H1 (cell line): Measurements from ENCODE around the gene GCAT. TPM values are rescaled to one million over a fixed set of nuclear protein-coding genes. Genes with fewer than 3 reads are reported as not detected.
"Not testable (repeated sequence)": the region's sequence is repeated elsewhere in the genome, so short reads cannot be mapped to it uniquely, and the experiment has no call there.

Source experiments
- CTCF ChIA-PET: fragments of 300-600 bp; sonication (Branson Sonifier 250); formaldehyde crosslinking; loops from one replicate; lab custom pipeline; 2021; ENCODE audit not compliant: partially characterized antibody; lab: Charles Lee
- POLR2A ChIA-PET: fragments of 300-600 bp; sonication (Branson Sonifier 250); formaldehyde crosslinking; loops from one replicate; lab custom pipeline; 2021; ENCODE audit warnings: inconsistent platforms; ENCODE audit not compliant: partially characterized antibody; lab: Charles Lee
- DNase-seq, 2 experiments: peaks; one replicate each; pipeline versions ENCODE4 v3.0.0 to v3.0.0-alpha.2; 2010 to 2022; ENCODE audit warnings: low spot score in 2 of 2, low read depth in 1 of 2, mixed read lengths in 1 of 2
- FAIRE-seq: peaks from 2 replicates; lab custom pipeline; 2011; peaks lifted over from hg19 to GRCh38; lab: Jason Lieb, UNC
- H2AFZ ChIP-seq: 2 replicates; pipeline ENCODE4 v1.8.1; 2012; ENCODE audit warnings: low read length, inconsistent platforms
- H2AK5ac ChIP-seq: 2 replicates; pipeline ENCODE4 v1.6.1; 2013; ENCODE audit warnings: low read depth, low read length
- H2BK120ac ChIP-seq: replicated peaks from 2 replicates; pipeline ENCODE3; 2013; ENCODE audit warnings: low read depth, low read length, inconsistent platforms
- H2BK12ac ChIP-seq: 2 replicates; pipeline ENCODE4 v1.6.1; 2013; ENCODE audit warnings: low read depth, low read length
- H2BK15ac ChIP-seq: 2 replicates; pipeline ENCODE4 v1.6.1; 2013; ENCODE audit warnings: low read length
- H2BK20ac ChIP-seq: 2 replicates; pipeline ENCODE4 v1.6.1; 2013; ENCODE audit warnings: low read length
- H2BK5ac ChIP-seq: 2 replicates; pipeline ENCODE4 v1.6.1; 2013; ENCODE audit warnings: low read depth, low read length
- H3K14ac ChIP-seq: 2 replicates; pipeline ENCODE4 v1.6.1; 2013; ENCODE audit warnings: inconsistent platforms; ENCODE audit not compliant: insufficient read length
- H3K18ac ChIP-seq: 2 replicates; pipeline ENCODE4 v1.6.1; 2013; ENCODE audit warnings: low read length; ENCODE audit errors: extremely low read depth
- H3K23ac ChIP-seq: 2 replicates; pipeline ENCODE4 v1.6.1; 2013; ENCODE audit warnings: inconsistent platforms; ENCODE audit not compliant: insufficient read length
- H3K23me2 ChIP-seq: 2 replicates; pipeline ENCODE4 v1.6.1; 2013; ENCODE audit warnings: low read depth, low read length
- H3K27ac ChIP-seq: 2 replicates; pipeline ENCODE4 v1.6.1; 2011; ENCODE audit warnings: low read depth, low read length, inconsistent platforms
- H3K27me3 ChIP-seq, 4 experiments: replicated peaks in 1 of 4; 1 replicate in 1 of 4; 2 replicates in 3 of 4; pipeline versions ENCODE4 v1.6.1 to v1.8.1; 2011 to 2013; ENCODE audit warnings: low read length in 3 of 4, mild to moderate bottlenecking in 3 of 4, inconsistent platforms in 2 of 4, mixed read lengths in 2 of 4, moderate library complexity in 1 of 4; ENCODE audit not compliant: control insufficient read depth in 3 of 4, insufficient read depth in 3 of 4; ENCODE audit errors: extremely low read depth in 1 of 4
- H3K36me3 ChIP-seq, 4 experiments: 2 replicates each; pipeline versions ENCODE4 v1.6.1 to v1.8.1; 2011 to 2013; ENCODE audit warnings: mild to moderate bottlenecking in 4 of 4, low read length in 3 of 4, moderate library complexity in 2 of 4, control low read depth in 1 of 4, inconsistent platforms in 1 of 4; ENCODE audit not compliant: insufficient read depth in 4 of 4, control insufficient read depth in 2 of 4
- H3K4ac ChIP-seq: replicated peaks from 2 replicates; pipeline ENCODE3; 2013; ENCODE audit warnings: low read length, low read depth, mixed read lengths, inconsistent platforms; ENCODE audit not compliant: insufficient read length
- H3K4me1 ChIP-seq, 4 experiments: replicated peaks in 1 of 4; 1 replicate in 1 of 4; 2 replicates in 3 of 4; pipeline versions ENCODE4 v1.6.1 to v1.8.1; 2011 to 2013; ENCODE audit warnings: low read length in 3 of 4, inconsistent platforms in 2 of 4, mixed read lengths in 1 of 4; ENCODE audit not compliant: insufficient read depth in 4 of 4, control insufficient read depth in 3 of 4
- H3K4me2 ChIP-seq, 2 experiments: 2 replicates each; pipeline versions ENCODE4 v1.6.1 to v1.8.1; 2011 to 2013; ENCODE audit warnings: low read depth in 2 of 2, low read length in 2 of 2, control low read depth in 1 of 2, inconsistent platforms in 1 of 2, mild to moderate bottlenecking in 1 of 2; ENCODE audit not compliant: insufficient read depth in 1 of 2
- H3K4me3 ChIP-seq, 4 experiments: fragments of 200-600, 300-600 bp in 1 of 4; sonication (generic), shearing (Covaris generic), sonication (Bioruptor Twin) in 1 of 4; 2 replicates each; pipeline versions ENCODE4 v1.5.1 to v1.8.1; 2011 to 2016; ENCODE audit warnings: low read length in 4 of 4, low read depth in 3 of 4, control low read depth in 2 of 4, inconsistent platforms in 2 of 4, mild to moderate bottlenecking in 2 of 4, mixed read lengths in 1 of 4, moderate library complexity in 1 of 4; ENCODE audit not compliant: insufficient read depth in 2 of 4; ENCODE audit errors: extremely low read depth in 1 of 4
- H3K56ac ChIP-seq: replicated peaks from 2 replicates; pipeline ENCODE3; 2013; ENCODE audit warnings: low read depth, mild to moderate bottlenecking, mixed read lengths, low read length, inconsistent platforms; ENCODE audit not compliant: insufficient read length
- H3K79me1 ChIP-seq: 2 replicates; pipeline ENCODE4 v1.6.1; 2013; ENCODE audit warnings: low read depth, low read length, control low read depth
- H3K79me2 ChIP-seq, 2 experiments: 2 replicates each; pipeline versions ENCODE4 v1.6.1 to v1.8.1; 2012 to 2013; ENCODE audit warnings: low read length in 2 of 2, mild to moderate bottlenecking in 2 of 2, inconsistent platforms in 1 of 2; ENCODE audit not compliant: insufficient read depth in 2 of 2, control insufficient read depth in 1 of 2
- H3K9ac ChIP-seq, 4 experiments: replicated peaks in 1 of 4; 1 replicate in 1 of 4; 2 replicates in 3 of 4; pipeline versions ENCODE4 v1.6.1 to v1.8.1; 2011 to 2013; ENCODE audit warnings: low read depth in 3 of 4, low read length in 3 of 4, control low read depth in 2 of 4, mild to moderate bottlenecking in 2 of 4, moderate library complexity in 2 of 4, inconsistent platforms in 1 of 4; ENCODE audit errors: extremely low read depth in 1 of 4
- H3K9me3 ChIP-seq, 2 experiments: 2 replicates each; pipeline versions ENCODE4 v1.6.1 to v1.8.1; 2012 to 2013; ENCODE audit warnings: mild to moderate bottlenecking in 2 of 2, moderate library complexity in 2 of 2, control low read depth in 1 of 2, inconsistent platforms in 1 of 2, low read depth in 1 of 2, low read length in 1 of 2, mixed read lengths in 1 of 2; ENCODE audit not compliant: insufficient read depth in 2 of 2
- H4K20me1 ChIP-seq, 2 experiments: replicated peaks in 1 of 2; 2 replicates each; pipeline versions ENCODE3 to v1.8.1; 2011 to 2013; ENCODE audit warnings: inconsistent platforms in 2 of 2, low read length in 2 of 2, mild to moderate bottlenecking in 1 of 2; ENCODE audit not compliant: insufficient read depth in 2 of 2, control insufficient read depth in 1 of 2
- H4K5ac ChIP-seq: 2 replicates; pipeline ENCODE4 v1.6.1; 2013; ENCODE audit warnings: low read length, low read depth, mixed read lengths, inconsistent platforms; ENCODE audit not compliant: insufficient read length
- H4K8ac ChIP-seq: 2 replicates; pipeline ENCODE4 v1.8.0; 2013; ENCODE audit warnings: mild to moderate bottlenecking, moderate library complexity, low read length, inconsistent platforms; ENCODE audit not compliant: insufficient read depth; ENCODE audit errors: extremely low read depth
- H4K91ac ChIP-seq: replicated peaks from 2 replicates; pipeline ENCODE3; 2013; ENCODE audit warnings: low read length, mixed read lengths, inconsistent platforms; ENCODE audit not compliant: insufficient read length
- BCL11A ChIP-seq, 2 experiments: IDR thresholded peaks; one replicate each; pipeline ENCODE4 v1.6.1; 2011; ENCODE audit warnings: low read depth in 2 of 2, low read length in 2 of 2, mild to moderate bottlenecking in 2 of 2
- JUND ChIP-seq: IDR thresholded peaks from 2 replicates; pipeline ENCODE4 v1.6.1; 2011; ENCODE audit warnings: mild to moderate bottlenecking, improper control_type of control experiment, low read length
- NANOG ChIP-seq: IDR thresholded peaks from 2 replicates; pipeline ENCODE4 v1.6.1; 2011; ENCODE audit warnings: low read length, low read depth, mild to moderate bottlenecking, inconsistent platforms; ENCODE audit not compliant: insufficient read depth, poor library complexity, severe bottlenecking
- POLR2AphosphoS5 ChIP-seq: IDR thresholded peaks from 2 replicates; pipeline ENCODE4 v1.6.1; 2011; ENCODE audit warnings: low read depth, low read length
- SIRT6 ChIP-seq: IDR thresholded peaks from one replicate; pipeline ENCODE4 v1.7.1; 2012; ENCODE audit warnings: low read length, inconsistent platforms
- WGBS, 2 experiments: shearing (Covaris generic) in 1 of 2; methylation state at CpG; one replicate each; pipeline versions ENCODE4 v1.1.6 to v1.1.7; 2013 to 2015; ENCODE audit warnings: low lambda C conversion rate in 2 of 2, mixed read lengths in 2 of 2, inconsistent platforms in 1 of 2, low coverage in 1 of 2, missing lambda C conversion rate in 1 of 2; ENCODE audit not compliant: insufficient replicate concordance in 2 of 2, insufficient coverage in 1 of 2, insufficient read length in 1 of 2; ENCODE audit errors: extremely low coverage in 1 of 2, missing lambda C conversion rate in 1 of 2; 5-methylcytosine and 5-hydroxymethylcytosine counted together
- polyA plus RNA-seq, 7 experiments: library from polyadenylated mRNA; depleted of rRNA in 3 of 7; stranded (reverse) in 5 of 7; unstranded in 2 of 7; fragments of >200 nt in 5 of 7; fragments of 200-250 nt in 2 of 7; gene quantifications; 1 replicate in 5 of 7; 2 replicates in 1 of 7; 4 replicates in 1 of 7; pipeline versions ENCODE4 v1.2.1 to v1.2.3, GENCODE V29; 2011 to 2013; ENCODE audit warnings: missing spikeins in 2 of 7, mixed read lengths in 2 of 7
- total RNA-seq: library from RNA; stranded (reverse); fragmentation: NEBNext Ultra II Directional; extraction: Animal tissue kit (Norgen Biotek cat#: 25700); gene quantifications from 2 replicates; pipeline ENCODE4 v1.2.1, GENCODE V29; 2021

The GCAT gene
- total and polyA plus RNA-seq, 2 of the 8 experiments (the other 6 are each of a cell fraction or from before 2014, with no cell fraction given): 24.3 to 47.5 TPM

DNA sequence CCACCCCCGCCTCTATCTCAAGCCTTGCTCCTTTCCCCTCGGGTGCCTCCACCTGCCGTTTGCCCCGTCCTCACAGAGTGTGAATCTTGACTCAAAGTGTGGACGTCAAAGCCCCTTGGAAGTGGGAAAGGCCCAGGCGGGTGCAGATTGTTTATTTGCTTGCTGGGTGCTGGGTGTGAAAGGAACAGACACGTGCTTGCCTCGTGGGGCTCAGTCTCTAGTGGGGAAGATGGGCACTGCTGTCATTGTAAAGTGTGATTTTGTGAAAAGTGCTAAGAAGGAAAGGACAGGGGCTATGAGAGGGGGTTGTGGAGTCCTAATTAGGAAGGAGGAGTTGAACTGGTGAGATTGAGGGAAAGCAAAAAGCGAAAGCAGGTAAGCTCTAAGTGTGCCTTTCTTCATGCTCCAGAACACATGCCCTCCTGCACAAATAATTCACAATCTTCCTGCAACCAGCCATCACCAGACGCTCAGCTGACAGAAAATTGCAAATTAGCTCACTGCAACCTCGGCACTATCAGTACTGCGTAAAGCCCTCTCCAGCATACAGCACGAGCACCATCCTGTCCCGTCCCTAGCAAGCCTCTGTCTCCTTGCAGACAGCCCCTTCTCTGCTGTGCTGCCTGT lies 9.7 kb upstream of the GCAT start (continued):
- TF ChIP-seq NANOG (no peak), JUND (no peak), BCL11A (IDR thresholded peaks at IDR 0.05; ENCODE audit: low read depth in 2 of 2, low read length in 2 of 2) (no peak), SIRT6 (no peak), POLR2AphosphoS5 (no peak)

DNA sequence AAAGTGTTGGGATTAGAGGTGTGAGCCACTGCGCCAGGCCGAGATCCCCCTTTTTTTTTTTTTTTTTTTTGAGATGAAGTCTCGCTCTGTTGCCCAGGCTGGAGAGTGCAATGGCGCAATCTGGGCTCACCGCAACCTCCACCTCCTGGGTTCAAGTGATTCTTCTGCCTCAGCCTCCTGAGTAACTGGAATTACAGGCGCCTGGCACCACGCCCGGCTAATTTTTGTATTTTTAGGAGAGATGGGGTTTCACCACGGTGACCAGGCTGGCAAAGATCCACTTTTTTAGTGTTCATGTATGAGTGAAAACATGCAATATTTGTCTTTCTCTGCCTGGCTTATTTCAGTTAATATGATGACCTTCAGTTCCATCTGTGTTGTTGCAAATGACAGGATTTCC lies 7.8 kb upstream of the GCAT start:
- DNase-seq, H3K4me3 ChIP-seq, H3K56ac ChIP-seq, FAIRE-seq, H3K14ac ChIP-seq, H3K9me3 ChIP-seq, H3K4ac ChIP-seq, H4K5ac ChIP-seq, H3K18ac ChIP-seq, H3K79me2 ChIP-seq, POLR2A ChIA-PET, H2BK120ac ChIP-seq, H4K91ac ChIP-seq, H2AK5ac ChIP-seq, H3K27ac ChIP-seq, H2AFZ ChIP-seq, H3K4me2 ChIP-seq, H2BK20ac ChIP-seq, H4K20me1 ChIP-seq, H2BK15ac ChIP-seq, H2BK5ac ChIP-seq, H3K9ac ChIP-seq, H2BK12ac ChIP-seq, H3K36me3 ChIP-seq, CTCF ChIA-PET, H4K8ac ChIP-seq, H3K79me1 ChIP-seq, H3K23ac ChIP-seq: not testable (repeated sequence)
- peaks cover 0 to 15% (median 12%) of the 10 kb centered on the region in 4 experiments; a peak in 6 of 7 replicates for H3K4me1 ChIP-seq
- WGBS, 2 experiments: 94% methylated on average over 6 of the region's 9 CpGs; no CpG with 5 or more reads in 1 of the 2 experiments
- peaks cover 3 to 24% (median 17%) of the 10 kb centered on the region in 4 experiments for H3K27me3 ChIP-seq
- H3K23me2 ChIP-seq: peaks cover 26% of the 10 kb centered on the region; the same call in 1 of the 2 replicates
